Bone marrow (tissue), 2 donors: ENCODE results near the gene USP7.
"Not testable (repeated sequence)": the region's sequence is repeated elsewhere in the genome, so short reads cannot be mapped to it uniquely, and the experiment has no call there.

Source experiments
- DNase-seq, 2 donors: peaks; one replicate each; lab custom pipeline; 2025; lab: John Stamatoyannopoulos, UW

Gene USP7

DNA sequence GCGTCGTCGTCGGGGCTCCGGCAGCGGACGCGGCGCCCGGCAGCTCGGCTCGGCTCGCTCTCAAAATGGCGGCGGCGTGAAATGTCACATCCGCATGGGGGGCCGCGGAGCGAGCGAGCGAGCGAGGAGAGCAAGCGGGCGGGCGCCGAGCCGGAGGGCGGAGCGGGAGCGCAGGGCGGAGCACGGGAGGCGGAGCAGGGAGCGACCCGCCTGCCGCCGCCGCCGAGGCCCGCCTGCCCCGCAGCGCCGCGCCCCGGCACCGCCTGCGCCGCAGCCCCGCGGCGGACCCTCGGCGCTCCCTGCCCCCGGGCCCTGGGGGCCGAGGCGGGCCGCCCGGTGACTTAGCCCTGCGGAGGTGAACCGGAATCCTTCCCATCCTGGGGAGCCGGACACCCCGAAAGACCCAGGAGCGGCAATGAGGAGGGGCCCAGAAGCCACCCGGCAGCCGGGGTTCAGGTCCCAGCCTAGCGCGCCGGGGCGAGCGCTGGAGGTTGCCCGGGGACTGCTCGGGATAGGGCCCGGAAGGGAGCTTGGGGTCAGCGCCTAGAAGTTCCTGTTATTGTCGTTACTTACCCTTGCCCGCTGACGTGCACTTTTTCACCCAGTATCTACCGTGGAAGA, at the start of gene USP7:
Gene USP7, minus strand, starts transcription at position 86 of the 621 bp plus-strand sequence. CDS start 621 bp downstream, outside the sequence.
- DNase-seq = peak; percentile 82 to 86

DNA sequence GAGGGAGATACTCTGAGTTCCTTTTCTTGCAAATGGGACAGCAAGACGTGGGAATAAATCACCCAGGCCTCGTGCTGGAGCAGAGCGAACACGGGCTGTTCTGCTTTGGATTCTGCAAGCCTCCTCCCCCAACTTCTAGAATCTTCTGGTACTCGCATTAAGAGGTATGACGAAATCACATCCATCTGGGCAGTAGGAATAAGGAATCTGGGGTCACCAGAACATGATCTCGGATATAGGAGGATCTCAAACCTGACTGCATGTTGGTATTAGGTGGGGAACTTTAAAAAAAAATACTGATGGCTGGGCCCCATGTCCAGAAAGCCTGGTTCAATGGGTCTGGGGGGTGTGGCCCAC, 49.8 kb upstream of the USP7 start:
- DNase-seq = no peak

DNA sequence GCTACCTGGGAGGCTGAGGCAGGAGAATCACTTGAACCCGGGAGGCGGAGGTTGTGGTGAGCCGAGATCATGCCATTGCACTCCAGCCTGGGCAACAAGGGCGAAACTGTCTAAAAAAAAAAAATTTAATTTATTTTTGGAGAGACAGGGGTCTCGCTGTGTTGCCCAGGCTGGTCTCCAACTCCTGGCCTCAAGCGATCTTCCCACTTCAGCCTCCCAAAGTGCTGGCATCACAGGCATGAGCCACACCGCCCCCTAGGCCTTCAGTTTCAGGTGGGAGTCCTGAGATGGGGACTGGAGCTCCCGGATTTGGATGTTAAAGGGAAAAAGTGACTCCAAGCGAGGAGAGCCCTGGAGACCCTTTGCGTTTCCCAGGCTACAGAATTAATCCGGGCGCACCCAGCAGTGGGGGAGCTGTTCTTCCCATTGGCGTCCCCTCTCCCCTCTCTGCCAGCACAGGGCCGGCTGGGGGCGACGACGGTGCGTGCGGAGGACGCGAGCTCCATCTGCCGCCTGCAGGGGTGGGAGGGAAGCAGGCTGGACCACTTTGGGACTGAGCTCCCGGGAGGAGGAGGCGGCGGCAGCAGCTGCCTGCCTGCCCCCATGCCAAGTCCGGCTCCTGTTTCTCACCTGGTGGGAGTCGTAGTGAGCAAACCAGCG, 49.3 kb upstream of the USP7 start:
- DNase-seq = no peak

DNA sequence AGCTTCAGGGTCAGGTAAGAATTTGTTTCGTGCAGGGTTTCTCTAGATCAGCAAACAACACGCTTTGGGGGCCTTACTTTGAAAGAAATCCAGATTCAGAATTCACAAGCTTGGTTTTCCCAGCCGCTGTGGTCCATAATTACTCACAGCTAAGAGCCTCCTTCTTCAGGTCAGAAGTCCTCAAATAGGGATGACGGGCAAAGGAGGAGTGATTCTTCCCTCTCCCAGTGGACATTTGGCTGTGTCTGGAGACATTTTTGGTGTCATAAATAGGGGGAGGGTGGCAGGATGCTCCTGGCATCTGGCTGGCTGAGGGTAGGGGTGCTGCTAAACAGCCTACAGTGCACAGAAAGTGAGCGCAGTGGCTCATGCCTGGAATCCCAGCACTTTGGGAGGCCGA, 48.6 kb upstream of the USP7 start:
- DNase-seq = no peak

DNA sequence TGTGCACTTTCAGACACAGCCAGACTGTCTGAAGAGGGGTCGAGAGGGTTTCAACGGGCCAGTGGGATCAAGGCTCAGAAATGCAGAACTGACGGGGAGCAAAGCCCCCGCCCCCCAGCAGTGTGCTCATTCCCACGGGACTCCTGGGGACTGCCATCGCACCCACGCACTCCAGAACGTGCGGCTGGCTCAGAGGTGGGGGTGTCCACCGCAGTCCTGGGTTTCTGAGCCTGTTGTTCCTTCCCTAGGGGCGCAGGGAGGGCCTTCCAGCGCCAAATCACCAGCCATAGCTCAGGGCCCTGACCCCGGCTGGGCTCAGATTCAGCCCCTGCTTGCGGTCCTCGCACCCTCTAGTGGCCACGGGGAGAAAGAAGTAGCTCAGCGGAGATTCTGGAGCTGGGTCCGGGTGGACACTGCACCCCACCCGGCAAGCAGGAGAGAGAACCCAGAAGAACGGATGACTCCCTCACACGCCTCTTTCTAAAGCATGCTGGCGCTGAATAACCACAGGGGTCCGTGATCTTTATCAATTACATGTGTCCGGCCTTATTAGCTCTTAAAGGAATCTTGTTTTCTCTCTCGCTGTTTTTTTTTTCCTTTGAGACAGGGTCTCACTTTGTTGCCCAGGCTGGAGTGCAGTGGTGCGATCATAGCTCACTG, 45.0 kb upstream of the USP7 start:
- peak; percentile 39 to 48 for DNase-seq

DNA sequence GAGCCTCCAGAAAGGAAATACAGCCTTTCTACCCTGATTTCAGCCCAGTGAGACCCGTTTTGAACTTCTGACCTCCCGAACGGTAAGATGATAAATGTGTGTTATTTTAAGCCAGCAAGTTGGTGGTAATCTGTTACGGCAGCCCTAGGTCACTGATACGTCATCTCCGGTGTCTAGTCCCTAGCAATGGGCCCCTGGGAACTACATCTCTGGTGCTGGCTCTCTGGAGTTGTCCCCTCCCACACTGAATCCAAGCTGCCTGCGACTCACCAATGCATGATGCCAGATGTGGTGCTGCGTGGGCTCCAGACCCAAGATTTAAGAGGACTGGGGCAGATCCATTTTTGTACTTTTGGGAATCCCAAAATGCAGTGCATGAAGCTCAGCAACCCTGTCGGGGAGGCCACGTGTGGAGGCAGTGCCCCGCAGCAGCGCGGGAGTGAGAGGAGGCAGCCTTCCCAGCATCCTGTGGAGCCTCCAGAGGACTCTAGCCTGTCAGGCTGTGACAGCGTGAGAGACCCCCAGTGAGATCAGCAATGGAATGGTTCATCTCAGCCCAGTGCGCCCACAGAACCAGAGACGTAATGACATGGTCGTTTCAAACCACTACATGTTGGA, 43.6 kb upstream of the USP7 start:
- DNase-seq = no peak

DNA sequence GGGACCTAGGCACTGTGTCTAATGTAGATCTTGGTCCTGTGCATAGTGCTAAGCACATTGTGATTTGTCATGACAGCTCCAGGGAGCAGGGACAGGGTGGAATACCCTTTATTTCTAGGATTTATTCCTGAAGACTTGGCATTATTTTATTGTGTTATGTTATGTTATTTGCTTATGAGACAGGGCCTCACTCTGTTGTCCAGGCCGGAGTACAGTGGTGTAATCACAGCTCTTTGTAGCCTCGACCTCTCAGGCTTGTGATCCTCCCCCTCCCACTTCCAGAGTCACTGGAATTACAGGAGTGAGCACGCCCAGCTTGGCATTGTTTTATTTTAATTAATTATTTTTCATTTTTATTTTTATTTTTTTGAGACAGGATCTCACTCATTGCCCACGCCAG, 40.5 kb upstream of the USP7 start:
- DNase-seq = no peak

DNA sequence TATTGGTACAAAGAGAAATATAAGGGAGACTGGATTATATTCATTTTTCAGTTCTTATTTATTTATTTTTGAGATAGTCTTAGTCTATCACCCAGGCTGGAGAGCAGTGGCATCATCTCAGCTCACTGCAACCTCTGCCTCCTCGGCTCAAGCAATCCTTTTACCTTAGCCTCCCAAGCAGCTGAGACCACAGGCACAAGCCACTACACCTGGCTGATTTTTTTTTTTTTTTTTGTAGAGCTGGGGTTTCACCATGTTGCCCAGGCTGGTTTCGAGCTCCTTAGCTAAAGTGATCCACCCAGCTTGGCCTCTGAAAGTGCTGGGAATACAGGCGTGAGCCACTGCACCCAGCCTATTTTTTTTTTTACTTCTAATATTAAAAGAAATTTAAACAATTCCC, 40.1 kb upstream of the USP7 start:
- no peak for DNase-seq

DNA sequence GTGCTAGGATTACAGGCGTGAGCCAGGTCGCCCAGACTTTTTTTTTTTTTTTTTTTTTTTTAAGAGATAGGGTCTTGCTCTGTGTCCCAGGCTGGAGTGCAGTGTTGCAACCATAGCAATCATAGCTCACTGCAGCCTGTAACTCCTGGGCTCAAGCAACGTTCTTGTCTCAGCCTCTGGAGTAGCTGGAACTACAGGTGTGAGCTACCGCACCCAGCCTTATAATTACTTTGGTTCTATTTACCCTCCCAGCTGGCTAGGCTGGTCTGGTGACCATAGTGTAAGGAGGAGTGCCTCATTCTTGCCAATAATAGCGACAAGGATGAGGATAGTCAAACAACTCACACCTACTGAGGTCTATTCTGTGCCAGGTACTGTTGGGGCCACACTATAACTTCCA, 39.6 kb upstream of the USP7 start:
- no peak for DNase-seq

DNA sequence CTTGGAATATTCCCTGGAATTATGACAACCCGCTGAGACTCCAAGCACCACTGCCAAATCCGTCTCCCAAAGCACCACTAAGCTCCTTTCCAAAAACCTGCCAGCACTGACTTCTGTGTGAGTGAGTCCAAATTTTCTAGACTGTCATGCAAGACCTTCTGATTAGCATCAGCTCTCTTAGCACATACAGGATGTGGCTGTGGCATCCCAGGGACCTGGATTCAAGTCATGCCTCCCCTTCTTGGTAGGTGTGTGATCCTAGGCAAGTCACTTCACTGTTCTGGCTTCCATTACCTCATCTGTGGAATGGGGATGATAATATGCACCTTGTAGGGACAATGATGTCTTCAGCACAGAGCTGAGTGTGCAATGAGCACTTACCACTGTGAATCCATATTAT, 38.3 kb upstream of the USP7 start:
- DNase-seq = no peak

DNA sequence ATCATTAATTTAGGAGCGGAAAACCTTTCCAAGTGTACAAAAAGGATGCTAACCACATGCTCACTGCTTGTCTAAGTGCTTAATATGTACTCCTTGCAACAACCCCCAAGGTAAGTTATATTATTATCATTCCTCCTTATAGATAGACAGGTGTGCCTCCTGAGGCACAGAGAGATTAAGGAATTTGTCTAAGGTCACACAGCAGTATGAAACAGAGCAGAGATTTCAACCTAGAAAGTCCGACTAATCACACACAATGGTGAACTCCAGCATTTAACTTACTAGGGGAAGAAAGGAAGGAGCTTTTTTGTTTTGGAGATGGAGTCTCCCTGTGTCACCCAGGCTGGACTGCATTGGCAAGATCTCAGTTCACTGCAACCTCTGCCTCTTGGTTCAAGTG, 37.0 kb upstream of the USP7 start:
- DNase-seq = no peak

DNA sequence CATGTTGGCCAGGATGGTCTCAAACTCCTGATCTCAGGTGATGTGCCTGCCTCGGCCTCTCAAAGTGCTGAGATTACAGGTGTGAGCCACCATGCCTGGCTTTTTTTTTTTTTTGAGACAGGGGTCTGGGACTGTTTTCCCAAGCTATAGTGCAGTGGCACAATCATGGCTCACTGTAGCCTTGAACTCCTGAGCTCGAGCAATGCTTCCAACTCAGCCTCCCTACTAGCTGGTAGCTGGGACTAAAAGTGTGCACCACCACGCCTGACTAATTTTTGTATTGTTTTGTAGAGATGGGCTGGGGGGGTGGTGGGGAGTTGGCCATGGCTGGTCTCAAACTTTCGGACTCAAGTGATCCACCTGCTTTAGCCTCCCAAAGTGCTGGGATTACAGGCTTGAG, 36.1 kb upstream of the USP7 start:
- no peak for DNase-seq

DNA sequence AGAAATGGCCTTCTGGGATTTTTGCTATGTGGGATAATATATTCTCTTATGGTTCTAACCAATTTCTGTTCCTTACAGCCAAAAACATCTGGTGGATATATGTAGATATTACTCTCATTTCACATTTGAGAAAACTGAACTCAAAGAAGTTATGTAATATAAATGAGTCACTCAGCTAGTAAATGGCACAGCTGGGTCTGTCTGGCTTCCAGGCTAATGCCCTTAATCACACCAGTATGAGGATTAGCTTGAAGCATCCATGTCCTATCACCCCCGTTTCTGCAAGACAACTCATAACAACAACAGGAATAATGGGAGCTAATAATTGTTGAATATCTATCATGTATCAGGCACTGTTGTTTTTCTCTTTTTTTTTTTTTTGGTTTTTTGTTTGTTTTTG, 34.4 kb upstream of the USP7 start:
- DNase-seq = no peak

DNA sequence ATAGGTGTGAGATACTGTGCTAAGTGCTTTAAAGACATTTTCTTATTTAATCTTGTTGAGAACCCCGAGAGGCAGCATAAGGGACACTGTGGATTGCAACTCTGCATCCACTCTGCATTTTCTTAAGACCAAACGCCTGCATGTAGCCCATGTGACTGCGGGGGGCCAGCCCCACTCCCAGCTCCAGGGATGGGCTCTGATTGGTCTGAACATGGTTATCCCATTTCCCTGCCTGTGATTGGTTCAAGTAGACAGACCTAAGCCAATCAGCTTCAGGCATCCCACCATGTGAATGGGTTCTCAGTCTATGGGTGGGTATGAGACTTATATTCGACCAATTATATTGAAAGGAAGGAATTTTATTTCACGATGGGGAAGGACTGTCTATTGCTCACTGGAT, 33.2 kb upstream of the USP7 start:
- no peak for DNase-seq

DNA sequence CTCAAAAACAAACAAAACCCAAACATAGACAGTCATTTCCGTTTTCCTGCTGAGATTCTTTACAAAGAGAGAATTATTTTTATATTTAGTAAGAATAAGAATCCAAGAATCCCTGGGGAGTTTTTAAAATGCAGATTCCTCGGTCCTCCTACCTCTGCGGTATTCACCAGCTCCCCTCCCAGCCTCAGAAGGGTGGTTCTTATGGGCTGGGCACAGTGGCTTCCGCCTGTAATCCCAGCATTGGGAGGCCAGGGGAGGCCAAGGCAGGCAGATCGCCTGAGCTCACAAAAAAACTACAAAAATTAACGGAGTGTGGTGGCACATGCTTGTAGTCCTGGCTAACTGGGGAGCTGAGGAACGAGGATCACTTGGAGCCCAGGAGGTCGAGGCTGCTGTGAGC, 26.7 kb upstream of the USP7 start:
- no peak for DNase-seq

DNA sequence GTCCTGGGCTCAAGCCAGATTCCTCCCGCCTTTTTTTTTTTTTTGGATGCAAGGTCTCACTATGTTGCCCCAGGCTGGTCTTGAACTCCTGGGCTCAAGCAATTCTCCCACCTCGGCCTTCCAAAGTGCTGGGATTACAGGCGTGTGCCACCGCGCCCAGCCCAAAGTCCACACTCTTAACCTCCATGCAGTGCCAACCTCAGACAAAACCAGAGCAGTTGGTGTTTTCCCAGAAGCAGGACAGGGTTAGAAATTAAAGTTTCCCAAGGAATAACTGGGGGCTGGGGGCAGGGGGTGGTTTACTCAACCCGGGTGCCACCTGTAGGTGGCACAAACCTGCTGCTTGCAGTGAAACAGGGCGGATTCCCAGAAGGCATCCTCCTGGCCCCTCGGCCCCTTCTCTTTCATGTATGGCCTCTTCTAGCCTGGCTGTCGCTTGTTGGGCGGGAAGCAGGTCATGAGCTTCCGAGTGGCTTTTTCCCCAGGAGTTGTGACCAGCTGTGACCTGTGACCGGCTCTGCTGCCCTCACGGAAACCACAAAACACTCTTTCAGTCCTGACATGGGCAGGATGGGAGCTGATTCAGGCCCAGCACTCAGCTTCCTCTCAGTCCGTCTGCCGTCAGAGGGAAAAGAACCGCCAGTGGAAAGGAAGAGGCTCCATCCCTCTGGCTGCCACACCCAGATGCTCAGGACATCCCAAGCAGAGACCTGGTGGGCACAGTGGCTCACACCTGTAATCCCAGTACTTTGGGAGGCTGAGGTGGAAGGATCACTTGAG, 25.6 kb upstream of the USP7 start:
- no peak for DNase-seq

DNA sequence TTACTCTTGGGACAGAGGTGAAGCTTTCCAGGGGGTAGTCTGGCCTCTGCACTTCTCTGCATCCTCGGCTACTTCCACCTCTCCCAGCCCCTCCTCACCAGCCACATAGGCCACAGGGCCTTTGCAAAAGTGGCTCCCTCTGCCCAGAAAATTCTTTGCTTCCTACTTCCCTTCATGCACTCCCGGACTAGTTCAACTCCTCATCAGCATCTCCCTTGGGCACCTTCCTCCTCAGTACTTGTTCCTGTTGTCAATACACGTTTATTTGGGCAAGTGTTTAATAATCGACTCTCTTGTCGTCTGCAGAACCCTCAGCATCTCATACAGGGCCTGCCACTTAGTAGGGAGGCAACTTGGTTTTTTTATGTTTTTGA, 23.1 kb upstream of the USP7 start:
- no peak for DNase-seq

DNA sequence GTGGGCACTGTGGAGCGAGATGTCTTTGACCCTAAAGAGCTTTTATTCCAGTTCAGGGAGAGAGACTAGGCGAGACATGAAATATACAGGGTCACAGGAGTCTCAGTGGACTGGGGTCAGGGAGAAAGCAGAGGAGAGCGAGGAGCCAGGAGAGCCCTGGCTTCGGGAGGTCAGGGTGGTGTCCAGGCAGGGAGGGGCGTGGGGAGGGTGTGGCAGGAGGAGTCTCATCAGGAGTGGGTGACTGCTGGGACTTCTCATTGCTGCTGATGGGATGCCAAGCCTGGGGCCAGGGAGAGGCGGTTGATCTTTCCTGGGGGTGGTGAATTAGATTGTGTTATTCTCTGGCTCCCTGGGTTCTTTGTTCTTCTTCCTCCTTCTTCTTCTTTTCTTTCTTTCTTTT, 22.4 kb upstream of the USP7 start:
- DNase-seq = no peak

DNA sequence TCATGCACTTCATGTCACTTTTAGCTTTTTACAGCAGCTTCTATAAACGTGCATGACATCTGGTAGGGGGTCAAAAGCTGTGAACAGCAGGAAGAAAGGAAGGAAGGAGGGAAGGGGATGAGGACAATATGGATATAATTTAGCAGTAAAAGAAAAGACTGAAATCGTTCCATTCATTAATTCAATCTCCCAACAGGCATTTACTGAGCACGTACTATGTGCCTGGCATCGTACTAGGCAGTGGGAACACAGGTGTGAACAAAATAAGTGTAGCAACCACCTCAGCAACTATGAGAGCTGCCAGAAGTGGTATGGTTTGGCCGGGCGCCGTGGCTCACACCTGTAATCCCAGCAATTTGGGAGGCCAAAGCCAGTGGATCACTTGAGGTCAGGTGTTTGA, 19.1 kb upstream of the USP7 start:
- no peak for DNase-seq

DNA sequence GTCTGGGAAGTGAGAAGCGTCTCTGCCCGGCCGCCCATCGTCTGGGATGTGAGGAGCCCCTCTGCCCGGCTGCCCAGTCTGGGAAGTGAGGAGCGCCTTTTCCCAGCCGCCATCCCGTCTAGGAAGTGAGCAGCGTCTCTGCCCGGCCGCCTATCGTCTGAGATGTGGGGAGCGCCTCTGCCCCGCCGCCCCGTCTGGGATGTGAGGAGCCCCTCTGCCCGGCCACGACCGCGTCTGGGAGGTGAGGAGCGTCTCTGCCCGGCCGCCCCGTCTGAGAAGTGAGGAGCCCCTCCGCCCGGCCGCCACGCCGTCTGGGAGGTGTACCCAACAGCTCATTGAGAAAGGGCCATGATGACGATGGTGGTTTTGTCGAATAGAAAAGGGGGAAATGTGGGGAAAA, 18.2 kb upstream of the USP7 start:
- DNase-seq = not testable (repeated sequence)

DNA sequence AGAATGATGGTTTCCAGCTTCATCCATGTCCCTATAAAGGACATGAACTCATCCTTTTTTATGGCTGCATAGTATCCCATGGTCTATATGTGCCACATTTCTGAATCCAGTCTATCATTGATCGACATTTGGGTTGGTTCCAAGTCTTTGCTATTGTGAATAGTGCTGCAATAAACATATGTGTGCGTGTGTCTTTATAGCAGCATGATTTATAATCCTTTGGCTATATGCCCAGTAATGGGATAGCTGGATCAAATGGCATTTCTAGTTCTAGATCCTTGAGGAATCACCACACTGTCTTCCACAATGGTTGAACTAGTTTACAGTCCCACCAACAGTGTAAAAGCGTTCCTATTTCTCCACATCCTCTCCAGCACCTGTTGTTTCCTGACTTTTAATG, 12.5 kb upstream of the USP7 start:
- DNase-seq = not testable (repeated sequence)

DNA sequence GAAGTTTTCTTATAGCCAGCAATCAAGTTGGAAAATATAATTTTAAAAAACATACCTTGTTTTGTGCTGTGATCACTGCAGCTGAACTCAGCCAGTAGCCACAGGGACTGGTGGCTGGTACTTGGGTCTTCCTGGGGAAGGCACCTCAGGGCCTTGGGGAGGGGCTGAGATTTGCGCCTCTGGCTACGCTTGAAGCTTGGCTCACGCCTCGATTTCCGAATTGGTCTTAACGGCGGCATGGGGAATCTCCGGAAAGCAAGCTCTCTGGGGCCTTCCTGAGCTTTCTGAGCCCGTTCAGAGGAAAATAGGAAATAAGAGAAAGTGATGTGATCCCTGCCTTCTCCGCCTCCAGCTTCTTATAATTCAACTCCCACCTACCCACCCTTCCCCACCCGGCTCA, 11.3 kb upstream of the USP7 start:
- DNase-seq = no peak
